Hair follicular keratinocyte (primary cell): Measurements from ENCODE around the gene FKRP. TPM values are rescaled to one million over a fixed set of nuclear protein-coding genes. Genes with fewer than 3 reads are reported as not detected.

Source experiments
- total RNA-seq: library from RNA; depleted of rRNA; stranded (reverse); fragments of >200 nt; gene quantifications from 2 replicates; pipeline ENCODE4 v1.2.3, GENCODE V29; 2015

FKRP gene, protein sequence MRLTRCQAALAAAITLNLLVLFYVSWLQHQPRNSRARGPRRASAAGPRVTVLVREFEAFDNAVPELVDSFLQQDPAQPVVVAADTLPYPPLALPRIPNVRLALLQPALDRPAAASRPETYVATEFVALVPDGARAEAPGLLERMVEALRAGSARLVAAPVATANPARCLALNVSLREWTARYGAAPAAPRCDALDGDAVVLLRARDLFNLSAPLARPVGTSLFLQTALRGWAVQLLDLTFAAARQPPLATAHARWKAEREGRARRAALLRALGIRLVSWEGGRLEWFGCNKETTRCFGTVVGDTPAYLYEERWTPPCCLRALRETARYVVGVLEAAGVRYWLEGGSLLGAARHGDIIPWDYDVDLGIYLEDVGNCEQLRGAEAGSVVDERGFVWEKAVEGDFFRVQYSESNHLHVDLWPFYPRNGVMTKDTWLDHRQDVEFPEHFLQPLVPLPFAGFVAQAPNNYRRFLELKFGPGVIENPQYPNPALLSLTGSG
- total RNA-seq, result 11.0 and 19.3 TPM in 2 replicates

DNA sequence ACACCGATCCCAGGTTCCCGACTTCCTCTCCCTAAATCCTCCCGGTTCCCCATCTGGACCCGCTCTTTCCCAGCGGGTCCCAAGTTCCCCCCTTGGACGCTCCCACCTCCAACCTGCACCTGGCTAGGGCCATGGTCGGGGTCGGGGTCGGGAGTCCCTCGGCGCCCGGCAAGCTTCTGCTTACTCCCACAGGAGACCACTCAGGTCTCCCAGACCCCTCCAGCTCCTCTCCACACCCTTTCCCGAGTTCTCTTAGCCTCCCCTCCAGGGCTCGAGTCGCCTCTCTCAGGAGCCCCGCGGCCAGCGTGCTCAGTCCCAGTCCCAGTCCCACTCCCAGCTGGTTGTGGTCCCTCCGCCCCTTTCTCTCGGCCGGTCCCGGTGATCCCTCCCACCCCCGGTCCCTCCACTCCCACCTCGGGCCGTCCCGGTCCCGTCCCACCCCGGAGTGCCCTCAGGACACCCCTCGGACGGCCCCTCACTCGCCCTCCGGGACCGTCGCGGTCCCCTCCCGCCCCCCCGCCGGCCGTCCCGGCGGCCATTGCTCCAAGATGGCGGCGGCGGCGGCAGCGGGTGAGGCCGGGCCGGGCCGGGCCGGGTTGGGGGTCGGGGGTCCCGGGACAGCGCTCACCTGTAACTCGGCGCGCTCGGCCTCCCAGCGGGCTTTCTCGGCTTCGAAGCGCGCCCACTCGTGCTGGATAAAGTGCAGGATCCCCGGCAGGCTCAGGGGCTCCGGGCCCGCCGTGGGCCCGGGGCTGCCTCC, at the start of gene FKRP:
FKRP (plus strand) TSS at position 537 of the 760 bp plus-strand sequence. CDS start 9,394 bp downstream, outside the sequence.

DNA sequence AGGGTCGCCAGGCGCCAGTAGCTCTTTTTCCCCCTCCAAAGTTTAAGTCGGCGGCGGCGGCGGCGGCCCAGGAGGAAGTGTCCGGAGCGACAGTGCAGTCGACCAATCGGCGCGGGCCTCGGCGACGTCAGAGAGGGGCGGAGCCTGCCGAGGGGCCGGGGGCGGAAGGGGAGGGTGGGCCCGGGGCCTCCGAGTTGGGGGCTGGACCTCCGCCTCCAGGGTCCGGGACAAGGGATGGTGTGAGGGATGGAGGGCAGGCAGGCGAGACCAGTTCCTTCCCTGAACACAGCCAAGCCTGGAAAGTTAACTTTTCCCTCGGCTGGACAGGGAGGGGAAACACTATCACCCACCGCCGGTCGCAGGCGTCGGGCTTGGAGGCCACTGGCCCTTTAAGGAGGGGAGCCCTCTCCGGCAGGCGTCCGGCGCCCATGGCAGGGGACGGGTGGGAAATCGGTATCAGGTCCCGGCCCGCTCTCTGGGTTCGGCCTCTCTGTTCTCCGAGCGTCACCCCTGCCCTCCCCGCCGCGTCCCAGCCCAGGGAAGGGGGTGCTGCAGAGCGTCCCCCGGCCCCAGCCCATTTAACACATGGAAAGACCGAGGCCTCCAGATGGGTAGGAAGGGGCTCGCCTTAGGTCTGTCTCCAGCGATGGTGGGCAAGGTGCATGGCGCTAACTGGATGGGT, 28.7 kb upstream of the FKRP start, which contains the start of gene PRKD2:
PRKD2 (minus strand) TSS at position 81 of the 682 bp plus-strand sequence. CDS start 744 bp downstream, outside the sequence.

GRCh38 chr19:46746281-46747057, 612 bp downstream of the FKRP start, which contains the start of gene STRN4:
TSS of gene STRN4 (minus strand) at chr19:46746450. CDS start at chr19:46746430, 20 bp downstream.

GRCh38 chr19:46788262-46788967, 42.6 kb downstream of the FKRP start, which contains the start of gene SLC1A5:
TSS of gene SLC1A5 (minus strand) at chr19:46788594. CDS start at chr19:46787965, 629 bp downstream.

Other genes starting within 250 kb of the FKRP start
- gene CALM3, start 144.7 kb upstream of the FKRP start, total RNA-seq, result 178 and 232 TPM in 2 replicates
- 0.04 and 1.6 TPM in 2 replicates for gene PTGIR, start 121.0 kb upstream of the FKRP start, total RNA-seq
- not detected in 2 replicates for gene GNG8, start 109.9 kb upstream of the FKRP start, total RNA-seq
- 0.23 and 0.27 TPM in 2 replicates for gene DACT3, start 84.9 kb upstream of the FKRP start, total RNA-seq
- 26.9 and 35.5 TPM in 2 replicates for gene PRKD2, start 28.9 kb upstream of the FKRP start, total RNA-seq
- 80.3 and 86.1 TPM in 2 replicates for gene STRN4, start 393 bp downstream of the FKRP start, total RNA-seq
- 294 and 297 TPM in 2 replicates for gene SLC1A5, start 42.5 kb downstream of the FKRP start, total RNA-seq
- gene AP2S1, start 104.8 kb downstream of the FKRP start, total RNA-seq, result 241 and 373 TPM in 2 replicates
- gene ARHGAP35, start 114.9 kb downstream of the FKRP start, total RNA-seq, result 19.5 and 24.4 TPM in 2 replicates